HG03521 (cell line): ENCODE data around the gene VOPP1.
"Not testable (repeated sequence)": the region's sequence is repeated elsewhere in the genome, so short reads cannot be mapped to it uniquely, and the experiment has no call there.

Source experiments
- ATAC-seq: cut with Tn5 transposase; IDR thresholded peaks from one replicate; pipeline ENCODE4 v1.9.1; 2021; ENCODE audit warnings: mild to moderate bottlenecking, moderate library complexity; ENCODE audit not compliant: unreplicated experiment

VOPP1 gene

GRCh38 chr7:55490099-55490498 is 82.2 kb downstream of the VOPP1 start:
- no peak for ATAC-seq

DNA sequence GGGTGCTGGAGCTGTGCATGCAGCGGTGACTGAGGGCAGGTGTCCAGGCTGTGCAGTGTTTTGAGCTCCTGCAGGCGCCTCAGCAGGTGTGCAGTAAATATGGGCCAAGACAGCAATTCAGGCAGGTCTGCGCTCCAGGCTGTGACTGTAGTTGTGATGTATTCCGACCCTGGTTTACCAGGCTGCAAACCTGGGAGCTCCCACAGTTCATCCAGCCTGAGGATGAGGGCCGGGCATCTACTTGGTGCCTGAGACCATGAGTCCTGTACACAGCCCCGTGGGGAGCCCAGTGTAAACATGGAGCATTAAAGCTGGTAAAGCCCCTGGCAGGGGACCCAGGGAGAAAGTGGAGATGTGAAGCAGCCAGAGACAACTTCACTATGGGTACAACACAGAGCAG is 82.8 kb downstream of the VOPP1 start:
- no peak for ATAC-seq

- no peak for ATAC-seq
Observed at GRCh38 chr7:55488804-55489340, 83.4 kb downstream of the VOPP1 start.

- no peak for ATAC-seq
Observed at GRCh38 chr7:55488216-55488615, 84.1 kb downstream of the VOPP1 start.

GRCh38 chr7:55486991-55487390 is 85.3 kb downstream of the VOPP1 start:
- no peak for ATAC-seq

- no peak for ATAC-seq
Observed at GRCh38 chr7:55486192-55486590, 86.1 kb downstream of the VOPP1 start.

- ATAC-seq: no peak
Observed at GRCh38 chr7:55485501-55486191, 86.7 kb downstream of the VOPP1 start.

GRCh38 chr7:55484834-55485233 is 87.5 kb downstream of the VOPP1 start:
- ATAC-seq: no peak

- ATAC-seq: no peak
Observed at GRCh38 chr7:55484241-55484640, 88.1 kb downstream of the VOPP1 start.

GRCh38 chr7:55483046-55483445 is 89.3 kb downstream of the VOPP1 start:
- ATAC-seq: no peak

DNA sequence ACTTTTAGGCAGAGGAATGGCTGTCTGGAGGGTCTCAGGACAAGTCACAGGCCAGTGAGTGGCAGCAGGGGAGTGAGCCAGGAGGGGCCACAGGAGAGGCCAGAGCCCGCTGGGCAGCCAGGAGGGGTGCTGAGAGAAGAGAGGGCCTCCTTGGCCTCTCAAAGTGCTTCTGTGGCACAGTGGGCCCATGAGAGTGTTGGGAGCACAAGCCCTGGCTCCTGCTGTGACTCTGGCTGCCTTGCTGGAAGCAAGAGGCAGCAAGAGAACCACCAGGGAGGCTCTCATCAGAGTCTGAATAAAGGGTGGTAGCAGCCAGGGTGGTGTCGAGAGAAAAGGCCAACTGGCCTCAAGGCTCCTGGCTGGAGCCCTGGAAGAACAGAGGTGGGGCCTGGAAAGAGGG is 91.1 kb downstream of the VOPP1 start:
- ATAC-seq: no peak

- no peak for ATAC-seq
Observed at GRCh38 chr7:55478700-55479099, 93.6 kb downstream of the VOPP1 start.

DNA sequence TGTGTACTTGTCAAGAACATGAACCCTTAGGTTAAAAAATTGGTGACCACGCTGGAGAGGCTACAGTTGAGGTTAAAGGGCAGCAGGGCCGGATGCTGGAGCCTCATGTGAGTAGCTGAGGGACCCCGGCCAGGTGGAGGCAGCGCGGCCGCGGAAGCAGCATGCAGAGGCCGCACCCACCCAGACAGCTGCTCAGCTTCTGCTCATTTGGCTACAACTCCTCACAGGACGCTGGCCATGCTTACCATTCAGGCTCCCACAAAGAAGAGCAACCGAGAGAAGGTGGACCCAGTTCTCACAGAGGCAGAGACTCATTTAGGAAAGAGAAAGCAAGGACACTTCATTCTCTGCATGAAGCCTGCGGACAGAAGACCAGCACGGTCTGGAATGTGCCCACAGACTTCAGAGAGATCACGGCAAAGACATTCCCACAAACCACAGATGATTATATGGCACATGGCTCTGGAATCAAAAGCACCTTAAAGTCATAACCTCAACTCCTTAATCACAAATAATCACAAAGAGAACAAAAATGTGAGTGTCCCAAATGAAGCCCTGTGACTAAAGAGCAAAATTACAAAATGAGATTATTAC is 94.4 kb downstream of the VOPP1 start:
- no peak for ATAC-seq

DNA sequence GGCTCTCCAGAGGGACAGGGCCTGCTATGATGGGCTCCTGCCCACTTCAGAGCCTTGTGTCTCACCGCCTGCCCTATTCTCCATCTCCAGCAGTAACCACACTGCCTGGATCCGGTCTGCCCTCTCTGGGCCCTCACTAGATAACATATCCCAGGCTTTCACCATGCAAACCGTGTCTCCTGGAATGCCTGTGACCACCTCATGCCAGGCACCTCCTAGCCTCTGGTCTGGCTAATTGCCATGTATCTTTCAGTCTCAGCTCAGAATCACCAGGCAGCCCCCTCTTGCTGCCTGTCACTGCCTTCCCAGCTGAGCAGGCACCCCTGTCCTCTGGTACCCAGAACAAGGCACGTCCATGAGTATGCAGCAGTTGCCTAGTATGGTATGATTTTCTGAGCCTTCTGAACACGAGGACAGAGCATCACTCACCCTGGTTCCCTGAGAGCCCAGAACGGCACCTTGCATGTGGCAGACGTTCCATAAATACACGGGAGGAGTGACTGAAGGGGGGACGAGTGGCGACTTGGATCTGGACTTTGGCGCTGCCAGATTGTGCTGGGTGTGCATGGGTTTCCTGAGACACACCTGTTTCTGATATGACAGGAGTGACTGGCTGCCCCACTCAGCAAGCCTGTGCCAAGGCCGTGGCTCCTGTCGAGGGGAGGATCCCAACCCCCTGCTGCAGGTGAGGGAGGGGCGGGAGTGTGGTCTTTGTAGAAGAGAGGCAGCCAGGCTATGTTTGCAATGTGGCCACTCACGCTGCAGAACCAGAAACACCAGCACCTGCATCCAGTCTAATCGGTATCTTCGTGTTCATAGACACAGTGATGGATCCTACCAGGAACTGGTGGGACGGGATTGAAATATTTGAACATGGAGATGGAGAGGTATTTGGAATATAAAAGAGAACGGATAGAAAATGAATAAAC is 95.2 kb downstream of the VOPP1 start:
- ATAC-seq: no peak

- no peak for ATAC-seq
Observed at GRCh38 chr7:55475855-55476803, 96.2 kb downstream of the VOPP1 start.

DNA sequence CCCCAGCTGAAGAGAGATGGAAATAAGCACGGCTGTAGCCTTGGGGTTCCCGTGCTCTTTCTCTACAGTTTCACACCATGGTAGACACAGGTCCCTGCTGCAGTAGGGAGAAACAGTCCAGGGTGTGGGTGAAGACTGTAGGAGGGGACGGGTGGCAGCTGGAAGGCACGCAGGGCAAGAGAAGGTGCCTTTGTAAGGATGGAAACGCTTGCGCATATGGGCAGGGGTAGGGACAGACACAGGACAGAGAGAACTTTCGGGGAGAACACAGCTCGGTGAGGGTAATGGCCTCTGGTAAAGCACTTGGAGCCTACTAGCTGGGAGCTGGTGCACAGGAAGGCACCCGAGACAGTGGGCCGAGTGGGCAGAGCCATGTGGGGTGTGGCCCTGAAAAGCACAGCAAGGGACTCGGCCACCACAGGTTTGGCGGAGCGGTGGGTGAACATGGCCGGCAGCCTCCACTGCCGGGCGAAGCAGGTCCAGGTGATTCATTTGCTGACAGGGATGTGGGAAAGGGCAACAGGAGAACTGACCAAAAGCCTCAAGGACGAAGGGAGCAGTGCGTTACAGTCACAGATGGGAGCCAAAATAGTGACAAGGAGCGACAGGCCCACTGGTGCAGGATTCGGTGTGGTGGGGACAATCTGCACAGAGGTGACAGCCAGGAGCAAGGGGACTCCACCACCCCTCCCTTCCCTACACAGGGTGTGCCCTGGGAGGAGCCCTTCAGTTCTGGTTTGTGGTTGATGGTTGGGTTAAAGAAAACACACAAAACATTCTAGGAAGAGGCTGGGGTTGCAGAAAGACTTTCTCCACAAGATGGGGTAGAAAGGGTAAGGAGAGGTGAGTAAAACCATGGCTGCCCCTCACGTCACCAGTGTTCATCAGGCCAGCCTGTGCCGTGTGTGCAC is 97.1 kb downstream of the VOPP1 start:
- no peak for ATAC-seq

GRCh38 chr7:55473932-55474331 is 98.4 kb downstream of the VOPP1 start:
- no peak for ATAC-seq

- no peak for ATAC-seq
Observed at GRCh38 chr7:55472928-55473725, 99.2 kb downstream of the VOPP1 start.

- ATAC-seq: not testable (repeated sequence)
Observed at GRCh38 chr7:55472406-55472805, 99.9 kb downstream of the VOPP1 start.
